HG03095 (cell line): ENCODE data around the gene PATZ1.

Experiments
- ATAC-seq: cut with Tn5 transposase; IDR thresholded peaks from one replicate; pipeline ENCODE4 v1.9.1; 2021; ENCODE audit warnings: moderate library complexity; ENCODE audit not compliant: unreplicated experiment

Gene PATZ1

DNA sequence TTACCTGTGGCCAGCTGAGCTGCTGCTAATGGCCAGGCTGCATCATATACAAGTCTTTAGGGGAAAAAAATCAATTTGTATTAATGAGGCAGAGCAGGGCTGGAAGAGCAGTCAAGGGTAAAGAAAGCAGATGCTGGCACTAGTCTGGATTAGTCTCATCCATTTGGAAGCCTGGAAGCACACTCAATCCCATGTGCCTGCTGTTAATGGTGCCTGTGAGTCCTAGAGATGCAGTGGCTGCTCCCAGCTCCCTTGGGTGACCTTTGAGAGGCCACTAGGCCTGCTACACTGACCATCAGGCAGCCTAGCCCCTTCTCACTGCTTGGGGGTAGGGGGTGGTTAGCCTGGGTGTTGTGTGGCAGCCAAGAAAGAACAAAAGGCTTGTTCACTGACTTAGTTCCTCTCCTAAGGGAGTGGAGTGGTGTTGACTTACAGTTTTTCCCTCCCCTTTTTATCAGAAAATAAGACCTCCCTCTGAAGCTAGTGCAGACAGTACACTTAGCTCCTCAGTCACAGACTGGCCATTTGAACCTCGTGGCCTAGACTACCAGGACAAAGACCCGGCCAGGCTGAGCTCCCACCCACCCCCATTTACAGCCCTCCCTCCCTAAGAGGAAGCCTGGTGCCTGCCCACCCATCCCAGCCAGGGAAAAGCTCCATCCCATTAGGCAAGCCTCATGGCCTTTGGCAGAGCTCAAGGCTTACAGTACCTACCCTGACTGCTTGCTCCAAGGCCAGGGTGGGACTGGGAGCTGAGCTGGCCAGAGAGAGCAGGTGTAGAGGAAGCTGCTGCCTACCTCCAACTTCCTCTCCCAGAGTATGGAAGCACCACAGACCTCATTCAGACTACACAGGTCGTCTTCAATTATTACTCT is 61.6 kb downstream of the PATZ1 start:
- ATAC-seq, result no peak

GRCh38 chr22:31282748-31283468 is 63.2 kb downstream of the PATZ1 start:
- ATAC-seq, result no peak

GRCh38 chr22:31281733-31282132 is 64.4 kb downstream of the PATZ1 start:
- ATAC-seq, result no peak

GRCh38 chr22:31279821-31280505 is 66.2 kb downstream of the PATZ1 start:
- no peak for ATAC-seq

GRCh38 chr22:31279327-31279669 is 66.8 kb downstream of the PATZ1 start:
- ATAC-seq, result no peak

DNA sequence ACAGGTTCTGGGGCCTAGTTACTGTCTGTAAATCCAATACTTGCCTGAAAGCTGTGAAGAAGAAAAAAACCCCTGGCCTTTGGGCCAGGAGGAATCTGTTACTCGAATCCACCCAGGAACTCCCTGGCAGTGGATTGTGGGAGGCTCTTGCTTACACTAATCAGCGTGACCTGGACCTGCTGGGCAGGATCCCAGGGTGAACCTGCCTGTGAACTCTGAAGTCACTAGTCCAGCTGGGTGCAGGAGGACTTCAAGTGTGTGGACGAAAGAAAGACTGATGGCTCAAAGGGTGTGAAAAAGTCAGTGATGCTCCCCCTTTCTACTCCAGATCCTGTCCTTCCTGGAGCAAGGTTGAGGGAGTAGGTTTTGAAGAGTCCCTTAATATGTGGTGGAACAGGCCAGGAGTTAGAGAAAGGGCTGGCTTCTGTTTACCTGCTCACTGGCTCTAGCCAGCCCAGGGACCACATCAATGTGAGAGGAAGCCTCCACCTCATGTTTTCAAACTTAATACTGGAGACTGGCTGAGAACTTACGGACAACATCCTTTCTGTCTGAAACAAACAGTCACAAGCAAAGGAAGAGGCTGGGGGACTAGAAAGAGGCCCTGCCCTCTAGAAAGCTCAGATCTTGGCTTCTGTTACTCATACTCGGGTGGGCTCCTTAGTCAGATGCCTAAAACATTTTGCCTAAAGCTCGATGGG is 67.4 kb downstream of the PATZ1 start:
- no peak for ATAC-seq

GRCh38 chr22:31278151-31278621 is 68.0 kb downstream of the PATZ1 start:
- no peak for ATAC-seq

GRCh38 chr22:31277741-31278140 is 68.4 kb downstream of the PATZ1 start:
- ATAC-seq, result no peak

GRCh38 chr22:31276426-31277167 is 69.5 kb downstream of the PATZ1 start:
- ATAC-seq, result no peak
